GM18868 (cell line): ENCODE data around the gene NECTIN1.

Experiments
- ATAC-seq: cut with Tn5 transposase; IDR thresholded peaks from one replicate; pipeline ENCODE4 v1.9.1; 2021; ENCODE audit warnings: mild to moderate bottlenecking, moderate library complexity; ENCODE audit not compliant: unreplicated experiment

Gene NECTIN1

GRCh38 chr11:119645018-119645417 is 84.0 kb downstream of the NECTIN1 start:
- no peak for ATAC-seq

DNA sequence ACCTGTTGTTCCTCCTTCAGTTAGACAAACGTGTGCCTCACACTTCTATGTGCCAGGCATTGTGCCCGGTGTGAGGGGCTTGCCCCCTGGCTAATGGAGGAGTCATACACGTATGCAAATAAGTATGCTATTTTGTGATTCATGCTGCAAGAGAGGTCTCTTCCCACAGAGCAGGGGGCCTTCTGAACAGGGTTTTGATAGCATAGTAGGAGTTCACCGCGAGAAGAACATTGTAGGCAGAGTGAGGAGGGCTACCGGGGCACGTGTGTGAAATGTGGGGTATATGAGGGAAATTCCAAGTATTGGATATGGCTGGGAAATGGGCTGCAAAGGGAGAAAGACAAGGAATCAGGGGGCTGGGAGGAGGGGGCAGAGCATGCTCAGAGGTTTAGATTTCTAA is 84.5 kb downstream of the NECTIN1 start:
- ATAC-seq: no peak

DNA sequence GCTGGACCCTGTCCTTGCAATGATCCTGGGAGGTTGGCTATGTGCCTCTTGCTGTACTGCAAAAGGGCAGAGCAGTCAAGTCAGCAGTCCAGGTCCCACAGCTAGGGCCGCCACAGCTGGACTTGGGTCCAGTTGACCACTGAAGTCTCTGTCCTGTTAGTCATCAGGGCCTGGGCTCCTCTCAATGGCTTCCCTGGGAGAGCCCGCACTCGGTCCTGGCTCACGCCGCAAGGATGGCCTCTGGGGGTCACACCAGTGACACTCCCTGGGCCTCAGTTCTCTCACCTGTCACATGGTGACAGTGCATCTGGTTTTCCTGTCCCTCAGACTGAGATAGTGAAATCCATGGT is 85.1 kb downstream of the NECTIN1 start:
- ATAC-seq: no peak

GRCh38 chr11:119643212-119643875 is 85.7 kb downstream of the NECTIN1 start:
- ATAC-seq: no peak

DNA sequence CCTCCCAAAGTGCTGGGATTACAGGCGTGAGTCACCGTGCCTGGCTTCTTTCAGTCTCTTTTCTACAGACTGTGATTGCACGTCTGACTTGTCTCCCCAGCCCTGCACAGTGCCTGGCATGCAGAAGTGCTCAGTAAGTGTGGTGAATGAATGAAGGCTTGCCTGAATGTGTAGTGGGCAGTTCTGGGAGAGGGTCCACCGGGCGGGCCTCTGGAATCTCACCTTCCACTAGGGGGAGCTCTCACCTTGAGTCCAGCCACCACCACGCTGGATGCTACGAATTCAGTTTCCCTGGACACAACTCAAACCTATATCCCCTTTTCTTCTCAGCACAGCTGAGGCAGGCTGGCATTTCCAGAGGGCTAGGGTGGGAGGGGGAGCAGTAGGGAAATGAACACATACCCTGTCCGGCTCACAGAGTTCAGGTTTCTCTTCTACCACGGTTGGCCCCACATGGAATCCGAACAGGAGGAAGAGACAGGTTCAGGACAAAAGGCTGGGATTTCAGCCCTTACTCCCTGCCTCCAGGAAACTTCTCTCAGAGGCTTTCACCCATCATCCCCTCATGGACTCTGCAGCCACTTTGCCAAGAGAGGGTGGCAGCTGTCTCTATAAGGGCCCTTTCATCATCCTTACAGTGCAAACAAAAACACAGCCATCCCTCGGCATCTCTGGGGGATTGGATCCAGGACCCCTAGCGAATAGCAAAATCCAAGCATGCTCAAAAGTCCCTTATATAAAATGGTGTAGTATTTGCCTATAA is 86.8 kb downstream of the NECTIN1 start:
- ATAC-seq: no peak

DNA sequence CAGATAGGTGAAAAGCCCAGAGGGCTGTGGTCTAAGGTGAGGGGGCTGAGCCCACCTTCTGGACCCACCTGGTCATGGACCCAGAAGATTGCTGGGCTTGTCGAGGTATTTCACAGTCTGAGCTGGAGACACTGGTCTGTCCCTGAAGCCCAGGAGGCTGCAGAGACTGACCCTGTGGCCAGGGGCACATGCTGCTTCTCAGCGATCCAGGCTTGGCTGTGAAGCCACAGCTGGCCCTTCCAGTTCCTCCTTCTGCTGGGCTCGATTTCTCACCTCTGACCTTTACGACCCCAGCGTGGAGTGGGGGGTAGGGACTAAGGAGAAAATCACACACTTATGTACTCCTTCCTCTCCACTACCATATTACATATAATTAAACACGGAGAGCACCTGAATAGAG is 88.5 kb downstream of the NECTIN1 start:
- no peak for ATAC-seq

DNA sequence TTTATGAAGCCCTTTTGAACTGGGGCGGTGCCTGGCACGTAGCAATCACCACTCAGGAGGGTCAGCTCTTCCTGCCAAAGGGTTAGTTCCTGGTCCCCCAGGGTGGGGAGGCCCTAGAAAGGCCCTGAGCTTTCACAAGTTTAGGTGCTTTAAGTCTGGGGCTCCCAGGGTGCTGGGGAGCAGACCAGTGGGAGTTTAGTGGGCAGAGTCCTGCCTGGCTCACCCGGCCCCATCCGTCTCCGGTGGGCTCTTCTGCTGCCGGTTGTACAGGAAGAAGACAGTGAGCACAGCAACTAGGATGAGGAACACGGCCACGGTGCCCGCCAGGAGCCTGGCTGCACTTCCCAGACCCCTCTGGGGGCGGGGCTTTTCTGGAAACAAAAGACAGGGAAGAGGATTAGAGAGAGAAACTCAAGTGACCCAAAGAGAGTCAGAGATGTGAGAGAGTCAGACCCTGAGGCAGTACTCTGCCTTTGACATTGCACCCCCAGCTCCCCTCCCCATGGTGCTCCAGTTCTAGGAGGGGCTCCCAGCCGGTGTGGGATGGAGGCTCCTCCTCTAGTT is 89.3 kb downstream of the NECTIN1 start:
- no peak for ATAC-seq

GRCh38 chr11:119638851-119639250 is 90.1 kb downstream of the NECTIN1 start:
- no peak for ATAC-seq

- ATAC-seq: no peak
Observed at GRCh38 chr11:119637481-119637880, 91.5 kb downstream of the NECTIN1 start.

GRCh38 chr11:119635776-119636175 is 93.2 kb downstream of the NECTIN1 start:
- no peak for ATAC-seq

DNA sequence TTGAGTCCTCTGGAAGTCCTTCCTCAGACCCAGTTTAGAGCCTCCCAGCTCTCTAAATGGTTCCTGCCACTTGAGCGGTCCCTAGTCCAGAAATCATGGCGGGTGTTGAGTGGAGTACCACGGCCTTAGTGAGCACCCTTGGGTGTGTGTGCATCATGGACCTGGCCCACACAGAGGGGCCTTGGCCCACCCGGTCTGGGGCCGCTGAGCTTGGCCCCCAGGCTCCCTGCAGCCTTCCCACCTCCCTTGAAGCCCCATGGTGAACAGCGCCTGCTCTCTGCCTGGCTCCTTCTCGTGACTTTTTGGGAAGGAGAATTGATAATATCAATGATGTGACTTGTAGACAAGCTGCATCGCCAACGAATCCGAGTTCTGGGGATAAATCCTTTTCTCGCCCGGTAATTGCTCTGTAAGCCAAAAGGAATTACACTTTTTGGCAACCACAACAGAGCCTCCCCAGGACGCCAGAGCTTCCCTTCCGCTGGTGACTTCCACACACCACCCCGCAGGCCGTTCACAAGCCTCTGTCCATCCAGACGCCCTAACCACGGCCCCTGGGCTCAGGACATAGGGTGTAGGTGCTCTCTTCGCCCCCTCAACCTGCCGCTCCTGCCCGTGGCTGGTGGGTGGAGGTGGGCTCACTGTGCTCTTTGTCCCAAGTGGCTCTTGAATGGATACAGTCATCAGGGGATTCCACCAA is 93.8 kb downstream of the NECTIN1 start:
- no peak for ATAC-seq

GRCh38 chr11:119634301-119634700 is 94.7 kb downstream of the NECTIN1 start:
- no peak for ATAC-seq

DNA sequence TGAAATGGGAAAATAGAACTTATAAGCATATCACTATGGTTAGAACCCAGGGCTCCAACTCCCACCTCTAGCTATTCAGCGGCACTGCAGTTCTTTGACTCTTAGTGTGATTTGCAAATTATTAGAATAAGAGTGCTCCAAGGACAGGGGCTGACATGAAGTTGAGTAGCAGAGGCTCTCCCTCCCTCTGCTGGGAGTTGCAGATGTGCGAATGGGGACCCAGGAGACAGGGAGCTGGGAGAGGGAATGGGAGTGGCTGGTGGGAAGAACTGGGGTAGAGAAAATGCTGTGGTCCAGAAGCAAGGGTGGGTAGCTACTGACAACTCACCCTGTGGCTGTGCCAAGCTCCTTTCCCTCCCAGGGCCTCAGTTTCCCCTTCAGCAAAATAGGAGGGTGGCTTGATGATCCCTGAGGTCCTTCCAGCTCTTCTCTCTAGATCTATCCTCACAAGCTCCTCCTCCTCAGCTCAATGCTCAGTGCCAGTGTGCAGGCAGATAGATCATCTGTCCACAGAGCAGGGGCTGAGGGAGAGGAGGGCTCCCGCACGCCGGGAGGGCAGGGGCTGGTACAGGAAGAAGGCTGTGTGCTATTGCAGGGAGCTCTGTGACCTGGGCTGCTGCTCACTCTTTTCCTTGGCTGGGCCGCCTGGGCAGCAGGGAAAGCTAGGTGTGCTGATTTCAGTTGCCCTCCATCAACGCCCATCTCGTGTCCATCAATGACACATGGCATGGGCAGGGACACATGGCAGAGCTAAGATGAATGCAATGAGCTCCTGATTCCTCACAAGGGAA is 99.0 kb downstream of the NECTIN1 start:
- no peak for ATAC-seq

DNA sequence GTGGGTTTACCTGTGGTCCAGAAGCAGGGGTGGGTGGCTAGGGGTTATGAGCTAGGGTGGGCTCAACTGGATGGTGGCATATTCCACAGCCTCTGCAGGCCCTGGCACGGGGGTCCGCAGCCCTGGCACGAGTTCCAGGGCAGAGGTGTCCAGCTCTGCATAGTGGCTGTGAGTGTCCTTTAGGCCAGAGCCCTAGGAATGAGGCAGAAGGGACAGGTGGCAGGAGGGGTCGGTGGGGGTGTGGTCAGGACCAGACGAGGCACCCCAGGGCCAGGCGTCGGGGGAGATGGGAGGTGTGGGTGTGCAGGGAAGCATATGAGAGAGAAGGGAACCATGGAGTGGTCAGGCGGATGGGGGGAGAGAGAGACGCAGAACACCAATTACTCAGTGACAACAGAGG is 99.9 kb downstream of the NECTIN1 start:
- ATAC-seq: no peak

- ATAC-seq: no peak
Observed at GRCh38 chr11:119627286-119627685, 101.7 kb downstream of the NECTIN1 start.

DNA sequence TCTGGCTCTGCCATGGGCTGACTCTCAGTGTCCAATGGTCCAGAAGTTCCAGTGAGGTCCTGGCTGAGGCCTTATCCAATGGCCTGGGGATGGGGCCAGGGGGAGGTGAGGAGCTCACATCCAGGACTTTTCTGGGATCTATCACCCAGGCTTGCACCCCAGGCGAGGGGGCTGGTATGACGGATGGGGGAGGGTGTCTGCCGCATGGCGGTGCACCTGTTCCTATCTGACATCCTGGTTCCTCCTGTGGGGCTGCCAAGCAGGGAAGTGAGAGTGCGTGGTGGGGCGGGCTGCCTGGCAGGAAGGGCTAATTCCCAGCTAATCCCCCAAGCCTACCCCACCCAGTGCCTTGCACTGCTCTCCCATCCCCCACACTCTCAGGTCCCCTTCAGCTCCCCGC is 102.1 kb downstream of the NECTIN1 start:
- no peak for ATAC-seq

- no peak for ATAC-seq
Observed at GRCh38 chr11:119626197-119626841, 102.7 kb downstream of the NECTIN1 start.

DNA sequence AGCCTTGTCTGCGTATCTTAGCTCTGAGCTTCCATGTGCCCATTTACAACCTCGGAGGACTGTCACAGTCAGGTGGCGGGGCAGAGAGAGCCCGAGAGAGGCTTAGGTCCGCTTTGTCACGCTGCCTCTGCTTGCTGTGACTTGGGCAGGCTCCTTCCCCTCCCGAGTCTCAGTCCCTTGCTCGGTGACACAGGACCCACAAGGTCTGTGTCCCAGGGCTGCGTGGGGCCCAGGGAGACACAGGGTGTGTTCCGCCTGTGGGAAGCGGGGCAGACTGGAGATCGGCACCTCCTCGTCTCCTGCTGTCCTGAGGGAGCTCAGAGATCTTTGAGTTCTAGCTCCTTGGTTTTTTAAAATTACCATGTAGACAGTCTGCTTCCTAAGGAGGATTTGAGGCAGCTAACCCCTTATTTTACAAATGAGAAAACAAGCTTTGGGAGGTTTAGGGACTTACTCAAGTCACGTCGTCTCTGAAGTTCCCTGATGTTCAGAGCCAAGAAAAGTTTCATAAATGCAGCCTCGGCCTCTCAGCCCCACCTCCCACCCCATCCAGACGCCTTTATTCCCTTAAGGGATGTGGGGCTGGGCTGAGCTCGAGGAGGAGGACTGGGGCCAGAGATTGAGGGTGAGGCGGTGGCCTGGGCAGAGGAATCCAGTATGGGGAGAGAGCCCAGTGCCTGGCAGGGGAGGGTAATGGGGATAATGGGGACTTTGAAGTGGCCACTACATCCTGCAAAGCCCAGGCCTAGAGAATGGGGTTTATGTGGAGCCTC is 103.6 kb downstream of the NECTIN1 start:
- ATAC-seq: no peak

DNA sequence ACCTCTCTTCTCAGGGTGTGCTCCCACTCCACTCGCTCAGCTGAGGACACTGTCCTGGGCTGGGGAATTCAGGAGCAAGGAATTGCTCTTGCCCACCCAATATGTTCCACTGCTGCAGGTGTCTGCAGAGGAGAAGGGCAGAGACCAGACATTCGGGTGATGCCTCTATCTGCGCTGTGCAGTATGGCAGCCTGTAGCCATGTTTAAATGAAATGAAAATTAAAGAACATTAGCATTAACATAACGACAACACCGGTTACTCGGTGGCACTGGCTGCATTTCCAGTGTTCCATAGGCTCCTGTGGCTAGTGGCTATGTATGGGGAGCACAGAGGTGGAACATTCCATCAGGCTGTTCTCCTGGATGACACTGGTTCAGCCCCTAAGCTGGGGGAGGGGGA is 104.4 kb downstream of the NECTIN1 start:
- ATAC-seq: no peak
